Stimulated activated CD4-positive, alpha-beta T cell treated with anti-CD3 and anti-CD28 coated beads, Interleukin-4, amount 100 ng/mL, for 4 hours (primary cell): Measurements from ENCODE around the gene DLGAP4.

ENCODE experiments used
- DNase-seq, 2 experiments: peaks; one replicate each; pipeline ENCODE4 v3.0.0-alpha.2; 2020

The DLGAP4 gene

DNA sequence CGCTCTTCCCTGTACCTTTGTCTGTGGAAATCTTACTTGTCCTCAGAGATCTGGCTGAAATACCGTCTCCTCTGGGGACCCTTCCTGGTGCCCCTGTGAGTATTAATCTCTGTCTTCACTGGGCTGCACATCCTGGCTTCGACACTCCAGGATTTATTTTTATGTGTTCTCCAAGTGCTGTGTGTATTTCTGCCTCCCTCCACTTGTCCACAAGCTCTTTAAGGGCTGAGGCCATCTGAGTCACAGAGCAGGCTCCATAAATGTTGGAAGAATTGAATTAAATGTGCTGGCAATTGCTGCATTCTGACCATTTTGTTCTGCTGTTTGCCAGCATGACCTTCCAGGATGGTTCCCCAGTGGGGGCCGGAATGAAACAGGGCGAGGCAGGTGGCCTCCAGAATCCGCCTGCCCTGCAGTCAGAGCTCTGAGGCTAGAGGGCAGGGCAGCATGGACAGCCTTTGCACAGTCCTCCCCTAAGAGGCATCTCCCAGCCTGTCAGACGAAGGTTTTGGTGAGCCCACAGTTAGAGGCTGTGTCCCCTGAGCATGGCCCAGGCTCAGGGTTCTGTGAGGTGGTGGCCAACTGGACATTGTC, 105.8 kb downstream of the DLGAP4 start:
- DNase-seq = no peak

GRCh38 chr20:36415475-36416002, 109.4 kb downstream of the DLGAP4 start:
- DNase-seq = no peak

DNA sequence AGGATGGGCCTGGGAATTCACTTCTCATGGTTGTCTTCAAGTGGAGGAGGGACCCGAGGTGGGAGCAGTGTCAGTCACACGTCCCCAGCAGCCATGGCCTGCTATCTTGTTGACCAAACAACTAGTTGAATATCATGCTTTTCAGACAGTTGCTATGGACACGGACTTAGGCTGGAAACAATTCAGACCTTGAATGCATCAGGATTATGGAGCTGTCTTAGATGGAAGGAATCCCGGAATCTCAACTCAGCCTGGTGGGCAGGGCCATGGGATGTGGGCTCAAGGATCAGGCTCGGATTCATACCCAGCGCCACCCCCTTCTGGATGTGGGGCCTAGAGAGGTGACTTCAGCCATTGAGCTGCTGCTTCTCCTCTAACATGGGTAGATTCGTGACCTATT, 112.6 kb downstream of the DLGAP4 start:
- no peak for DNase-seq

DNA sequence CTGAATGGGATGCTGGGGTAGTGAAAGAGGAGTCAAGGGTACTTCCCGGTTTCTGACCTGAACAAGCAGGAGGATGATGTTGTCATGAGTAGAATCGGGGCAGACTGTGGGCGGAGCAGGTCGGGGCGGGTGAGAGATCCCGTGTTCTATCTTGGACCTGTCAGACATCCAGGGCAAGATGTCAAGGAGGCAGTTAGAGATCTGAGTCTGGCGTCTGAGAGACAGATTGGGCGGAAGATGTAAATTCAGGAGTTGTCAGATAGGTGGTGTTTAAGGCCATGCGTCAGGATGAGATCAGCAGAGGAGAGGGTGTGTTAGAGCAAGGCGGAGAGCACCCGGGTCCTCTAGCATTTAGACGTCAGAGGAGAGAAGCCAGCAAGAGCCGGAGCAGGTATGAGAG, 115.5 kb downstream of the DLGAP4 start:
- no peak for DNase-seq

GRCh38 chr20:36424314-36424713, 118.2 kb downstream of the DLGAP4 start:
- DNase-seq = no peak

GRCh38 chr20:36425166-36425565, 119.0 kb downstream of the DLGAP4 start:
- DNase-seq = no peak

DNA sequence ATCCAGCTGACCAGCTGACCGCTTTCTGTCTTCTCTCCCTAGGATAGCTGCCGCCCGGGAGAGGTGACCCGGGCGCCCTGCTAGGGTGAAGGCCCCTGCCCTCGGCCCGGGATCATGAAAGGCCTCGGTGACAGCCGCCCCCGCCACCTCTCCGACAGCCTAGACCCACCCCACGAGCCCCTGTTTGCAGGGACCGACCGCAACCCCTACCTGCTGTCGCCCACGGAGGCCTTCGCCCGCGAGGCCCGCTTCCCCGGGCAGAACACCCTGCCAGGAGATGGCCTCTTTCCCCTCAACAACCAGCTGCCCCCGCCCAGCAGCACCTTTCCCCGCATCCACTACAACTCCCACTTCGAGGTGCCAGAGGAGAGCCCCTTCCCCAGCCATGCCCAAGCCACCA, 125.5 kb downstream of the DLGAP4 start:
- DNase-seq = no peak

- no peak for DNase-seq
Observed at GRCh38 chr20:36432096-36432495, 126.0 kb downstream of the DLGAP4 start.

GRCh38 chr20:36434383-36434782, 128.2 kb downstream of the DLGAP4 start:
- DNase-seq = no peak

GRCh38 chr20:36435124-36435523, 129.0 kb downstream of the DLGAP4 start:
- DNase-seq = no peak

- peak; percentile 80 to 87 for DNase-seq
Observed at GRCh38 chr20:36435592-36436541, 129.7 kb downstream of the DLGAP4 start.

DNA sequence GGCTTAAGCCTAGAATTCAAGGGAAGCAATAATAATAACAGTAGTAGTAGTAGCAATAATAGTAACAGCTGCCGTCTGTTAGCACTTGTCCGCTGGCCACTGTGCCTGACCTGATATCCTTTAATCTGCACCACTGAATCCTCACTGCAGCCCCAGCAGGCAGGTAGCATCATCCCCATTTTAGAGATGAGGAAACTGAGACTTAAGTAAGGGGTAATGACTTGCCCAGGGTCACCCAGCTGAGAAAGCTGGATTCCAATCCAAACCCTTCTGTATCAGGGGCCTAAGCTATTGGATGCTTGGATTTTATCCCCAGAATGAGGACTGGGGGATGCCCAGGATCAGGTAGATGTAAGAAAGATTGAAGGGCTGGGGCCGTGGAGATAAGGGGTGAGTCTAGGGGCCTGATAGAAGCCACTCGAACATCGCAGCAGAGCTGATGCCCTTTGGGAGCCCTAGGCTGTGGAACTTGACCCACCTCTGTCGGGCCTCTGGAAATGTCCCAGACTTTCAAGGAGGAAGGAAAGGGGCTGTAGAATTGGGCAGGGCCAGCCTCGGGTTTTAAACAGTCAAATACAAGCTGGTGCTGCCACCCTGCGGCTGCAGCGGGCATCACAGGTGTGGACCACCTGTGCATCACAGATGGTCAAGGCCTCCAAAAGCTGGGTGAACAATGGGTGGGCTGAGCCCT, 133.0 kb downstream of the DLGAP4 start:
- DNase-seq = peak; percentile 45 to 64

- no peak for DNase-seq
Observed at GRCh38 chr20:36439731-36440072, 133.6 kb downstream of the DLGAP4 start.

DNA sequence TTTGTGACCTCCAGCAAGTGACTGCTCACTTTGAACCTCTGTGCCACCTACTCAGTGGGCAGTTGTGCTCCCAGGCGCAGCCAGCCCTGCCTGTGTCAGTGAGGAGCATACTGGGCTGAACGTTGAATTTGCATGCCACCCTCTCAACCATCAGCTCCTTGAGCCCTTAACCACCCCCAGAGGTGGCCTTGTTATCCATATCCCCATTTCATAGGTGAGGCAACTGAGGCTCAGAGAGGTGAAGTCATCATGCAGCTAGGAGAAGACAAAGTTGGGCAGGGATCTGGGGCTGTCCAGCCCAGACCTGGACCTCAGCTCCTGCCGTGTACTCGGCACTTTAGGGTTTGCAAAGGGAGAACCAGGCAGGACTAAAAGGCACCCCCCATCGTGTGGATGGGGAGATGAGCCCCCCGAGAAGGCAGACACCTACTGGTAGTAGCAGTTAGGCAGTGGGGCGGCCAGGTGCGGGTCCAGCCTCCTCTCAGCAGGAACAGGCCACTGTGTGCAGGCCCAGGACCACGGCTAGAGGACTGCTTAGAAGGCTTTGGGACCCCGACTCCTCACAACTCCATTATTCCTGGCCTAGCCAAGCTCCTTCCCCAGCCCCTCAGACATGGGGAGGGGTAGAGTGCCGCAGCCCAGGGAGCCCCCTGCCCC, 134.4 kb downstream of the DLGAP4 start:
- no peak for DNase-seq

DNA sequence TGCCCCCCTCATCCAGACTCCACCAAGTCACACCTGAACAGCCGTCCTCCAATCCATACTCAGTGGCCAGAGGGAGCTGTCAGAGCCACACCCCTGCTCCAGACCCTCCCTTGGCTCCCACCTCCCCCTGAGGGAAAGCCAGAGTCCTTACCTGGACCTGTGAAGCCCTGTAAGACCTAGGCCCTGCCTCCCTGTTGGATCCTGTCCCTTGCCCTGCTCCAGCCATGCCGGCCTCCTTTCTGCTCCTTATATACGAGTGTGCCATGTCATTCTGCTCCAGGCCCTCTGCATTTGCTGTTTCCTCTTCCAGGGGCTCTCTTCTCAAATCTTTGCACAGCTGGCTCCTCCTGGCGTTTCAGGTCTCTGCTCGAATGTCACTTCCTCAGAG, 134.9 kb downstream of the DLGAP4 start:
- no peak for DNase-seq

DNA sequence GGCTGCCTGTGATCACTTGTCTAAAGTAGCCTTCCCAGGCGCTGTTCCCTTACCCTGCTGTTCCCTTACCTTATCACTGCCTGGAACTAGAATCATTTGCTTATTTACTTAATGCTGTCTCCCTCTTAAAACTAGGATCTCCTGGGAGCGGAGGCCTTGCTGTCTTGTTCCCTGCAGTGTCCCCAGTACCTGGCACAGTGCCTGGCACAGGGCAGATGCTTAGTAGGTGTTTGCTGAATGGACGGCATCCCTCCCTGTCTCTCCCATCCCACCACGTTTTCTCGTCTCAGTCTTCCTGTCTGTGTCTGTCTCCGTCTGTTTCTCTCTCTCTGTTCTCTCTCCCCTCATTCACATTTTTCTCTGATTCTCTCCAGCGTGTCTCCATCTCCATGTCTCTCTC, 135.3 kb downstream of the DLGAP4 start:
- no peak for DNase-seq

- no peak for DNase-seq
Observed at GRCh38 chr20:36445847-36446246, 139.7 kb downstream of the DLGAP4 start.

DNA sequence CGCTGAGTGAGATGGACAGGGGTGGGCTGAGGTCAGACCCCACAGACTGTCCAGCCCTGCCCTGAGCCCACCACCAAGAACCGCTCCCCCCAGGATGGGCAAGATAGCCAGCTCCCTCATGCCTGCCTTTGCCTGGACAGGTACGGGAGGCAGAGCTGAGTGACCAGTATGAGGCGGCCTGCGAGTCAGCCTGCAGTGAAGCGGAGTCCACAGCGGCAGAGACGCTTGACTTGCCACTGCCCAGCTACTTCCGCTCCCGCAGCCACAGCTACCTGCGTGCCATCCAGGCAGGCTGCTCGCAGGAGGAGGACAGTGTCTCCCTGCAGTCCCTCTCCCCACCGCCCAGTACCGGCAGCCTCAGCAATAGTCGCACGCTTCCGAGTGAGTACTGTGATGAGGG, 140.4 kb downstream of the DLGAP4 start:
- no peak for DNase-seq

- no peak for DNase-seq
Observed at GRCh38 chr20:36447101-36447500, 141.0 kb downstream of the DLGAP4 start.

GRCh38 chr20:36449663-36450062, 143.5 kb downstream of the DLGAP4 start:
- no peak for DNase-seq

DNA sequence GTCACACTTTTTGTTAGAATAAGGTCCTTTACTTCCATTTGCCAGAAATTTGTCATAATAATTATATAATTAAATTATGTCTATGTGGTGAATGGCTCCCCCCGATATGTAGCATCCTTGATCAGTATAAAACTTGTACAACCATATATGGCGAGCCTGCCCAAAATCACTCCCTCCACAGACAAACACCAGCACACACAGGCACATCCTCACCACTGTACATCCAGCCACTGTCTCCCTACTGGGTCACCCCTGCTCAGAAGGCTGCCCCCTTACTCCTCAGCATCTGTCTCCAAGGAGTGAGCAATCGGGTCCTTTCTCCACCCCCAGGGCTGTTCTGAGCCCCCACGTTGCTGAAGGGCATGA, 148.2 kb downstream of the DLGAP4 start:
- DNase-seq = no peak

- DNase-seq = no peak
Observed at GRCh38 chr20:36454698-36455427, 148.7 kb downstream of the DLGAP4 start.
